Duodenal mucosa (tissue), 2 donors: ENCODE measurements around the gene ARMC2.

Source experiments
- H3K27ac ChIP-seq: one replicate; pipeline ENCODE4 v1.7.0; 2013; ENCODE audit warnings: low read depth, low read length
- H3K27me3 ChIP-seq, 2 donors: one replicate each; pipeline ENCODE4 v1.7.0; 2013; ENCODE audit warnings: low read length in 2 of 2, control low read depth in 1 of 2; ENCODE audit not compliant: insufficient read depth in 2 of 2, control insufficient read depth in 1 of 2
- H3K36me3 ChIP-seq, 2 donors: one replicate each; pipeline ENCODE4 v1.7.0; 2013; ENCODE audit warnings: low read length in 2 of 2, control low read depth in 1 of 2; ENCODE audit not compliant: insufficient read depth in 2 of 2, control insufficient read depth in 1 of 2
- H3K4me1 ChIP-seq, 2 donors: one replicate each; pipeline ENCODE4 v1.7.0; 2013; ENCODE audit warnings: low read length in 2 of 2, control low read depth in 1 of 2; ENCODE audit not compliant: insufficient read depth in 2 of 2, control insufficient read depth in 1 of 2
- H3K4me3 ChIP-seq, 2 donors: one replicate each; pipeline ENCODE4 v1.7.0; 2013; ENCODE audit warnings: low read length in 2 of 2, low read depth in 1 of 2
- H3K9ac ChIP-seq, 2 donors: one replicate each; pipeline ENCODE4 v1.7.0; 2013; ENCODE audit warnings: low read length in 2 of 2, low read depth in 1 of 2
- H3K9me3 ChIP-seq, 2 donors: one replicate each; pipeline ENCODE4 v1.7.0; 2013; ENCODE audit warnings: low read length in 2 of 2, control low read depth in 1 of 2; ENCODE audit not compliant: control insufficient read depth in 1 of 2

Gene ARMC2

GRCh38 chr6:108959972-108960582 lies 111.9 kb downstream of the ARMC2 start:
- no peak overlapping the region for H3K27ac ChIP-seq
- H3K36me3 ChIP-seq, result no peaks in the 10 kb centered on the region
- H3K4me3 ChIP-seq, result no peak overlapping the region
- H3K27me3 ChIP-seq, result no peaks in the 10 kb centered on the region
- no peaks in the 10 kb centered on the region for H3K9me3 ChIP-seq
- peaks cover 0 to 4% of the 10 kb centered on the region in 2 donors for H3K4me1 ChIP-seq
- no peak overlapping the region for H3K9ac ChIP-seq

GRCh38 chr6:108960601-108961000 lies 112.4 kb downstream of the ARMC2 start:
- Histone ChIP-seq H3K4me3 (no peak overlapping the region), H3K9ac (no peak overlapping the region), H3K27ac (no peak overlapping the region), H3K27me3 (no peaks in the 10 kb centered on the region), H3K9me3 (no peaks in the 10 kb centered on the region), H3K4me1 (no peaks in the 10 kb centered on the region), H3K36me3 (no peaks in the 10 kb centered on the region)

- no peak overlapping the region for H3K9ac ChIP-seq
- no peaks in the 10 kb centered on the region for H3K9me3 ChIP-seq
- no peak overlapping the region for H3K27ac ChIP-seq
- no peaks in the 10 kb centered on the region for H3K27me3 ChIP-seq
- H3K4me3 ChIP-seq, result no peak overlapping the region
- H3K4me1 ChIP-seq, result no peaks in the 10 kb centered on the region
- H3K36me3 ChIP-seq, result no peaks in the 10 kb centered on the region
Observed at GRCh38 chr6:108961077-108961476, 112.9 kb downstream of the ARMC2 start.

- no peak overlapping the region for H3K9ac ChIP-seq
- no peaks in the 10 kb centered on the region for H3K36me3 ChIP-seq
- no peak overlapping the region for H3K27ac ChIP-seq
Observed at GRCh38 chr6:108961985-108962384, 113.8 kb downstream of the ARMC2 start.

GRCh38 chr6:108966251-108966650 lies 118.0 kb downstream of the ARMC2 start:
- no peak overlapping the region for H3K9ac ChIP-seq
- no peak overlapping the region for H3K27ac ChIP-seq
- H3K4me3 ChIP-seq, result no peak overlapping the region
- no peaks in the 10 kb centered on the region for H3K27me3 ChIP-seq
- H3K9me3 ChIP-seq, result no peaks in the 10 kb centered on the region
- H3K4me1 ChIP-seq, result peaks cover 15 to 16% of the 10 kb centered on the region in 2 donors
- H3K36me3 ChIP-seq, result no peaks in the 10 kb centered on the region

More at GRCh38 chr6:108961985-108962384, 113.8 kb downstream of the ARMC2 start:
- Histone ChIP-seq H3K9me3 (no peaks in the 10 kb centered on the region), H3K27me3 (no peaks in the 10 kb centered on the region), H3K4me1 (peaks cover 6% of the 10 kb centered on the region in 2 donors), H3K4me3 (no peak overlapping the region)

GRCh38 chr6:108966855-108967755 lies 118.9 kb downstream of the ARMC2 start:
- Histone ChIP-seq H3K4me1 (peaks cover 20 to 21% of the 10 kb centered on the region in 2 donors), H3K9me3 (no peaks in the 10 kb centered on the region), H3K27ac (no peak overlapping the region), H3K27me3 (no peaks in the 10 kb centered on the region), H3K4me3 (no peak overlapping the region), H3K36me3 (no peaks in the 10 kb centered on the region), H3K9ac (no peak overlapping the region)

- Histone ChIP-seq H3K9ac (no peak overlapping the region), H3K27me3 (no peaks in the 10 kb centered on the region), H3K27ac (no peak overlapping the region), H3K36me3 (no peaks in the 10 kb centered on the region), H3K4me3 (no peak overlapping the region), H3K4me1 (peaks cover 20 to 24% of the 10 kb centered on the region in 2 donors), H3K9me3 (no peaks in the 10 kb centered on the region)
Observed at GRCh38 chr6:108968325-108969316, 120.4 kb downstream of the ARMC2 start.

- Histone ChIP-seq H3K9me3 (no peaks in the 10 kb centered on the region), H3K4me3 (no peak overlapping the region), H3K36me3 (no peaks in the 10 kb centered on the region), H3K27me3 (no peaks in the 10 kb centered on the region), H3K4me1 (peaks cover 20 to 24% of the 10 kb centered on the region in 2 donors), H3K9ac (no peak overlapping the region), H3K27ac (no peak overlapping the region)
Observed at GRCh38 chr6:108969776-108970175, 121.6 kb downstream of the ARMC2 start.

- Histone ChIP-seq H3K36me3 (no peaks in the 10 kb centered on the region), H3K9ac (no peak overlapping the region), H3K9me3 (no peaks in the 10 kb centered on the region), H3K4me3 (no peak overlapping the region), H3K27me3 (no peaks in the 10 kb centered on the region), H3K27ac (no peak overlapping the region), H3K4me1 (peaks cover 8% of the 10 kb centered on the region in 2 donors)
Observed at GRCh38 chr6:108974201-108974600, 126.0 kb downstream of the ARMC2 start.
